Astrocyte (in vitro differentiated cells and primary cell): ENCODE measurements around the gene TCEAL7.

Source experiments
- CTCF ChIP-seq: IDR thresholded peaks from 2 replicates; pipeline ENCODE4 v1.5.1; 2011; ENCODE audit warnings: low read depth, mild to moderate bottlenecking, inconsistent platforms, low read length, moderate library complexity; ENCODE audit not compliant: insufficient read depth
- EZH2 ChIP-seq: IDR thresholded peaks from 2 replicates; pipeline ENCODE4 v1.6.1; 2012; ENCODE audit warnings: mild to moderate bottlenecking, low read length, inconsistent platforms; ENCODE audit not compliant: insufficient read depth

GRCh38 chrX:103330681-103331288 lies 746 bp downstream of the TCEAL7 start:
- no peak for TF ChIP-seq CTCF
- TF ChIP-seq EZH2, result no peak
